Peyer's patch (tissue), 4 donors: ENCODE results near the gene TLR4. TPM values are rescaled to one million over a fixed set of nuclear protein-coding genes. Genes with fewer than 3 reads are reported as not detected.
A peak's percentile ranks its signal among the peaks of the same experiment; 100 is the strongest.

Source experiments
- DNase-seq, 3 donors: peaks; one replicate each; pipeline ENCODE4 v3.0.0-alpha.2; 2017 to 2019
- H3K27ac ChIP-seq, 4 donors: fragments of 200-600 bp; sonication (generic); one replicate each; pipeline ENCODE4 v1.5.1; 2016 to 2019
- H3K27me3 ChIP-seq, 2 donors: fragments of 200-600 bp; sonication (generic); one replicate each; pipeline ENCODE4 v1.5.1; 2019
- H3K36me3 ChIP-seq, 3 donors: fragments of 200-600 bp; sonication (generic); one replicate each; pipeline ENCODE4 v1.5.1; 2016 to 2019
- H3K4me1 ChIP-seq, 4 donors: fragments of 200-600 bp; sonication (generic); one replicate each; pipeline ENCODE4 v1.5.1; 2016 to 2019
- H3K4me3 ChIP-seq, 4 donors: fragments of 200-600 bp; sonication (generic); 1 replicate in 3 of 4; 2 replicates in 1 of 4; pipeline ENCODE4 v1.5.1; 2016 to 2019; ENCODE audit warnings: mild to moderate bottlenecking in 1 of 4
- H3K9me3 ChIP-seq, 4 donors: fragments of 200-600 bp; sonication (generic); one replicate each; pipeline ENCODE4 v1.5.1; 2016 to 2019; ENCODE audit warnings: mild to moderate bottlenecking in 1 of 4
- POLR2A ChIP-seq, 2 donors: fragments of 450-650 bp; IDR thresholded peaks; one replicate each; pipeline ENCODE4 v1.5.1; 2017; ENCODE audit warnings: antibody characterized with exemption in 2 of 2, mild to moderate bottlenecking in 2 of 2, moderate library complexity in 2 of 2
- small RNA-seq, 2 donors: library from RNA; depleted of rRNA; stranded (forward); fragments of <200 nt; gene quantifications; one replicate each; pipeline ENCODE3, GENCODE V24; 2016
- total RNA-seq, 4 donors: library from RNA; depleted of rRNA; stranded (reverse); fragments of >200 nt; gene quantifications; one replicate each; pipeline ENCODE4 v1.1.0, GENCODE V29; 2016
- TF ChIP-seq, protein P1 (sequence below), 6 experiments: fragments of 450-650 bp in 4 of 6; fragments of 200-600 bp in 2 of 6; sonication (generic) in 1 of 6; IDR thresholded peaks; one replicate each; pipeline ENCODE4 v1.5.1; 2017 to 2019; ENCODE audit warnings: antibody characterized with exemption in 6 of 6, mild to moderate bottlenecking in 3 of 6, moderate library complexity in 1 of 6

TLR4 gene
- total RNA-seq, 4 donors from 2014 or later = 6.3 to 18.2 (median 11.8) TPM

DNA sequence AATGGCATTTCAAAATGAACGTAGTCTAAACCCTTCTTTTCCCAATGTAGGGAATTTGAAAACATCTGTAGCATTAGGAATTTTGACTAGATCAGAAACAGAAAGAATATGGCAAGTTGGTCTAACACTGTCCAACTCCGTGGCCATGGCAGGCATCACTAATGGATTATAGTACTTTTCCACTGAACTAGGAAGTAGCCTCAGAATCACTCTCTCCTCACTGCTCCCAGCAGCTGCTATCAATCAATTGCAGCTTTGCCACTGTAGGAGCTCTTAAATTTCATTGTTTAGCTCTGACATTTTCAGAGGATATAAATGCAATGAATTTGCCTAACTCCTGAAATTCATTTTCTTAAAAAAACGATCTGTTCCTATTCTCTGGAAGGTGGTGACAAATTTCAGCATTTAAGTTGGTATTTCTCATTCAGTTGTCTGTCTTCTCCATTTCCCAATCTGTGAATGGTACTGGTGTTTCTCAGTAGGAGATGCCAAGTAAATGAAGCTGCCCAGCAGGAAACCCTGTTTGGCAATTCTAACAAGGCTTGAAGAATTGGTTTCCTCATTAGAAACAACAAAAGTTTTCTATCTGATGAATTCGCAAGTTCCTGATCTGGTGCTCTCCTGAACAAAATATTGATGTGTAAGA, 64.7 kb downstream of the TLR4 start:
- Histone ChIP-seq H3K4me1 (no peaks in the 10 kb centered on the region), H3K27ac (no peak overlapping the region), H3K36me3 (no peaks in the 10 kb centered on the region), H3K4me3 (no peak overlapping the region), H3K9me3 (no peaks in the 10 kb centered on the region), H3K27me3 (no peaks in the 10 kb centered on the region)
- TF ChIP-seq POLR2A (IDR thresholded peaks at IDR 0.05) = no peak
- TF ChIP-seq, protein P1, sequence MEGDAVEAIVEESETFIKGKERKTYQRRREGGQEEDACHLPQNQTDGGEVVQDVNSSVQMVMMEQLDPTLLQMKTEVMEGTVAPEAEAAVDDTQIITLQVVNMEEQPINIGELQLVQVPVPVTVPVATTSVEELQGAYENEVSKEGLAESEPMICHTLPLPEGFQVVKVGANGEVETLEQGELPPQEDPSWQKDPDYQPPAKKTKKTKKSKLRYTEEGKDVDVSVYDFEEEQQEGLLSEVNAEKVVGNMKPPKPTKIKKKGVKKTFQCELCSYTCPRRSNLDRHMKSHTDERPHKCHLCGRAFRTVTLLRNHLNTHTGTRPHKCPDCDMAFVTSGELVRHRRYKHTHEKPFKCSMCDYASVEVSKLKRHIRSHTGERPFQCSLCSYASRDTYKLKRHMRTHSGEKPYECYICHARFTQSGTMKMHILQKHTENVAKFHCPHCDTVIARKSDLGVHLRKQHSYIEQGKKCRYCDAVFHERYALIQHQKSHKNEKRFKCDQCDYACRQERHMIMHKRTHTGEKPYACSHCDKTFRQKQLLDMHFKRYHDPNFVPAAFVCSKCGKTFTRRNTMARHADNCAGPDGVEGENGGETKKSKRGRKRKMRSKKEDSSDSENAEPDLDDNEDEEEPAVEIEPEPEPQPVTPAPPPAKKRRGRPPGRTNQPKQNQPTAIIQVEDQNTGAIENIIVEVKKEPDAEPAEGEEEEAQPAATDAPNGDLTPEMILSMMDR (IDR thresholded peaks at IDR 0.05) = no peak
- no peak for DNase-seq

DNA sequence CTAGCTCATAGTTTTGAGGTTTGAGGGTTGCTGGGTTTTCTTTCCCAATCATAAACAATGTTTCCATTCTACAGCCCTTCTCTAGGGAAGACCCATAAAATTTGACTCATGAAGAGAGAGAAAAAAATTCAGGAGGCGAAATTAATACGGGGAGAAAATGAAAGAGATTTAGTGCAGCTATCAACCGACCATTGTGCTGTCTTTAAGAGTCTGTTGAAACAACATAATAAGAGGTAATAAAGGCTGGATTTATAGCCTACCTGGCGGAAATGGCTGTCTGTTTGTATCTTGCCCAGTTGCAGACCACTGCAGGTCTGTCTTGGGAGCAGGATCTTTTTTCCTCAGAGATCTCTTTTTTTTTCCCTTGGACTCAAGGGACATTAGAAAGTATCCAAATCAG, 66.9 kb downstream of the TLR4 start:
- no peak for DNase-seq
- Histone ChIP-seq H3K27ac (peak overlapping the region in 1 of 4 donors; percentile 13), H3K4me3 (no peak overlapping the region), H3K4me1 (no peaks in the 10 kb centered on the region), H3K27me3 (no peaks in the 10 kb centered on the region), H3K9me3 (no peaks in the 10 kb centered on the region), H3K36me3 (no peaks in the 10 kb centered on the region)
- TF ChIP-seq, protein P1 (IDR thresholded peaks at IDR 0.05) = no peak
- no peak for TF ChIP-seq POLR2A (IDR thresholded peaks at IDR 0.05)

DNA sequence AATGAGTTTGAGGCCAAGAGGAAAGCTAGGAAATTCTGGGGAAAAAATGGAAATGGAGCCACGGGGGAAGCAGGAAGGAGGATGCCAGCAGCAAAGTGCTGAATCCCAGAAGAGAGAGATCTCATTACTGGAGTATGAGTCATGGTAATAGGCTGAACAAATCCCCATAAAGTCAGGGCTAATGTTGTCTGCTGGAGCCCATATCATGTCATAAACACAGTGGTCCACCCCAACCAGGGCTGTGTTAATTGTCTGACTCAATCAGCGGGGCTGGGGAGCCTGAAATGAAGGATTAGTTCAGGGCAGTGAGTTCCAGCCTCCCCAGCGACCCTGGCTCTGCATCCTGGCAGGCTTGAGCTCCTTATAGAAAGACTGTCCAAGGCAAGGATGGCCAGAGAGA, 68.8 kb downstream of the TLR4 start:
- TF ChIP-seq, protein P1 (IDR thresholded peaks at IDR 0.05) = no peak
- no peak for TF ChIP-seq POLR2A (IDR thresholded peaks at IDR 0.05)
- peak in 2 of 3 donors; percentile 52 to 65 for DNase-seq
- Histone ChIP-seq H3K36me3 (no peaks in the 10 kb centered on the region), H3K9me3 (no peaks in the 10 kb centered on the region), H3K27ac (peak overlapping the region in 1 of 4 donors; percentile 34), H3K4me1 (no peaks in the 10 kb centered on the region), H3K27me3 (no peaks in the 10 kb centered on the region), H3K4me3 (no peak overlapping the region)

Small RNAs within 50 kb of the gene (small RNA-seq; reads per million reads assigned to genes)
- gene RNU6-1082P = 0 reads per million in 2 donors
